SH-SY5Y (cell line): ENCODE measurements around the gene ARFRP1.

Experiments
- GATA2 ChIP-seq: IDR thresholded peaks from 2 replicates; pipeline ENCODE4 v1.6.1; 2011; ENCODE audit warnings: mild to moderate bottlenecking, low read depth, low read length
- GATA3 ChIP-seq: IDR thresholded peaks from 2 replicates; pipeline ENCODE4 v1.6.1; 2011; ENCODE audit warnings: low read depth, mild to moderate bottlenecking, low read length, moderate library complexity

ARFRP1 gene

DNA sequence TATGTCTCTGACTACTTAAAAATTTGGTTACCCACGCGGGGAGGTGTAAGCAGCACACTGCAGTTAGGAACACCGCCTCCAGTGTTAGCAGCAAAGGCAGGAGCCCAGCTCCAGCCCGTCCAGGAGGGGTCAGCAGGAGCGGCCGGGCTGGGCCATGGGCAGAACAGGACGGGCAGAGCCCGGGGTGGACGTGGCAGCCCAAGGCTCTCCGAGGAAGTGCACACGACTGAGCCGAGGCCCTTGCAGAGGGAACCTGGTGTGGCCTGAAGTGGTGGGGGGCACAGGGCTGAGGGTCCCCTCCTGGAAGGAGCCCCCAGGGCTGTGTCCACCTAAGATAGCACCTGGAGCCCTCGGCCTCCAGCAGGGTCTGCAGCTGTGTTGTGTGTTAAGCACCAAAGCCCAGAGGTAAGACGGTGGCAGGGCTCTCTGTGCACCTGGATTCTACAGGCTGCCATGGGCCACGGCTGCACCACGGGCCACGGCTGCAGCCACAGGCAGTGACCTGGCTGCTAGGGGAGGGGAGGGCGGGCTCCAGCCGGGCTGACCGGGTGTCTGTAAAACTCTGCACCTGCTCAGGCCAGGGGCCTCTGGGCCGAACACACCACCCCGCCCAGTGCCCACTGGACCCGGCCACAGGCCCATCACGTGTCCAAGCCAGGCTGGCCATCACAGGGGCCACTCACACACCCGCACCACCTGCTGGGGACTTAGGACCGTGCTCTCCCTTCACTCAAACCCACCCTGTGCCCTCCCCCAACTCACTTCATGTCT lies 38.4 kb upstream of the ARFRP1 start:
- TF ChIP-seq GATA3 (no peak), GATA2 (no peak)

DNA sequence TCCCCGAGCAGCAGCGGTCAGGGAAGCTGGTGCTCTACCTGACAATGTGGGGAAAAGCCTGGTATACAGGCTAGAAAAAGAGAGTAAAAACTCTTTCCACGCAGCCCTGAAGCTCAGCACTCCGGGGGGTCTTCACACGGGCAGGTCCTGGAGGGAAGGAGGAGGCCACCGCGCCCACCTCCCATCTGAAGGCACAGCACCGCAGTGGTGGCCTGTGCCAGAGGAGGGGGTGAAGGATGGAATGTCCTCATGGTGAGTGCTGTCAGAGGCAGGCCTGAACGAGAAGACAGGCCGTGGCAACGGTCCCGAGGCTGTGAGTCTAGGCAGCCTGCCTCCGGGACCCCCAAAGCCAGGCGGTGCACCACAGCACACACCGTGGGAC lies 37.6 kb upstream of the ARFRP1 start:
- no peak for TF ChIP-seq GATA3

DNA sequence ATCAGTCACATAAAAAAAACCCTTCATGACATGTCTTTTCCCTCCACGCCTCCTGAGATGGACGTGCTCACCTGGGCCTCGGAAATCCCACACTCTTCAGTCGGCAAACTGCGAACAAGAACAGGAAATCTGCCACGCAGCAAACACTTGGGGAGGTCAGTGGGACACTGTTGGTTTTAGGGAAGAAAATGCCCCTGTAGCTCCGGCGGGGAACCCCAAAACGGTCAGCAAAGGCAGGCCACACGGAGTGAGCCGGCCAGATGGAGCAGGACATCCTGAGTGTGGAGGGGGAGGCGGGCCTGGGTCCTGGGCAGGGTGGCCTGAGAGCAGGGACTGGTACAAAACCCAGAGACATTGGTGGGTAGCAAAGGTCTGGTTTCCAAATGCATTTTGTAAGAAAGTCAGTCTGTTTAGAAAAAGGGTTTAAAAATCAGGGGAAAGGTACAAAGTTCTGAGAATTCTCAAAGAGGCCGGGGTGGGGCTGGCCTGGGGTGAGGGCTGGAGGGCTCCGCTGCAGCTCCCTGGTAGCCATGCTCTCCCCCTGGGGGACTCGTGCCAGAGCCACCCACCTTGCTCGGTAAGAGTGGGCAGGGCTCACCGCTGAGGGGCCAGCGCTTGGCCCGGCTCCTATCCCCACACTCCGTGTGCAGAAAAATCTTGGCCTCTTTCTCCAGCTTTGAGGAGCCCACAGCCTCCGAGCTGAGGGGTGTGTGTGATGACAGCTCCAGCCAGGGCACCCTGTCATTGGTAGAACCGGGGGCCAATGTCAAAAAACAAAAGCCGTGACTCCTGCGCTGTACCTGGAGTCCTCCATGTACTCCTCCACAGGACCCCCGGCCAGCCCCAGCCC lies 37.0 kb upstream of the ARFRP1 start:
- TF ChIP-seq GATA2, result no peak

DNA sequence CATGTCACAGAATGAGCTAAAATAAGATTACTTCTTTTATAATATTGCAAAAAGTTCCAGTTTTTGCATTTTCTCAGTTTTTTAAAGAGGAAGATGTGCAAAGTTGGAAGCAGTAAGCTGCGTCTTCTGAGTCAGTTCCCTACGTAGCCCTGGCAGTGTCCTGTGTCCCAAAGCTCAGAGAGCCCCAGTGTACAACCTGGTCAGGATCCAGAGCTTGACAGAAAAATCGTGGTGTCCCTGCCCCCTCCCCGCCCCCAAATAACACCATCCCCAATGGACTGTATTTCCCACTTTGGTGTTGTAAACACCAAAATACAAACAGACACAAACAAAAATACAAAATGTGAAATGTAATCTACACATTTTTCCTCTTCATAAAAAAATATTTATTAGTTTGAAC lies 36.4 kb upstream of the ARFRP1 start:
- TF ChIP-seq GATA2 (no peak), GATA3 (no peak)

- no peak for TF ChIP-seq GATA3
Observed at GRCh38 chr20:63743210-63743970, 35.6 kb upstream of the ARFRP1 start.

- TF ChIP-seq GATA2 (no peak), GATA3 (no peak)
Observed at GRCh38 chr20:63742381-63743024, 34.7 kb upstream of the ARFRP1 start.

GRCh38 chr20:63741676-63742380 lies 34.1 kb upstream of the ARFRP1 start:
- no peak for TF ChIP-seq GATA3
- no peak for TF ChIP-seq GATA2

- TF ChIP-seq GATA3 (no peak), GATA2 (no peak)
Observed at GRCh38 chr20:63741354-63741675, 33.5 kb upstream of the ARFRP1 start.

DNA sequence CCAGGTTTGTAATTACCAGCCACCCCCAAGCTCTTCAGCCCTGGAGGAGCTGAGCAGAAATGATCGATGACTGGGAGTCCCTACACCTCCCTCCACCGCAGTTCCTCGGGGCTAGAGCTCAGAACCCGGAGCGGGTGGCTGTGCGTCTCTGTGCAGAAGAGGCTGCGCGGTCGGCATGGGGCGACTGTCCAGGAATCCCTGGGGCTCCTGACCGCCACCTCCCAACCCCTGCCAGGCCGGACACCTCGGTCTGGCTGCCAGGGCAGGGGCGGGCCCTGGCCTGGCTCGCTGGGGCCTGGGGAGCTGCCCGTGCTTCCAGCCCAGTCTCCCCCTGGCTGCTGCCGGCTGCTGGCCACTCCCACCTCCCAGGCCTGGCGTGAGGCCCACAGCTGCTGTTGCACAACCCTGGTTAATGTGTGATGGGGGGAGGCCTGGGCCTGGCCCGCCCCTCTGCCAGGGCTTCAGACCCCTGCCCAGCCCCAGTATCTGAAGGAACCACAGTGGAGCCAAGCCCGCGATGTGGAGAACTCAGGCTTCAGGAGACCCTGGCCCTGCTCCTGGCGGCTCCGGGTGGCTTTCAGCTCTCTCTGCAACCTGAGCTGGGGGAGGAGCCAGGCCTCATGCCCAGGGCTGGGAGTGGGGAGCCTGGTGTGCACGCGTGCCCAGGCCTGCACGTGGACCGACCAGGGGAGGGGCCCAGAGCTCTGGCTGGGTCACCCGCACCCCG lies 33.0 kb upstream of the ARFRP1 start:
- TF ChIP-seq GATA2 (no peak), GATA3 (no peak)

DNA sequence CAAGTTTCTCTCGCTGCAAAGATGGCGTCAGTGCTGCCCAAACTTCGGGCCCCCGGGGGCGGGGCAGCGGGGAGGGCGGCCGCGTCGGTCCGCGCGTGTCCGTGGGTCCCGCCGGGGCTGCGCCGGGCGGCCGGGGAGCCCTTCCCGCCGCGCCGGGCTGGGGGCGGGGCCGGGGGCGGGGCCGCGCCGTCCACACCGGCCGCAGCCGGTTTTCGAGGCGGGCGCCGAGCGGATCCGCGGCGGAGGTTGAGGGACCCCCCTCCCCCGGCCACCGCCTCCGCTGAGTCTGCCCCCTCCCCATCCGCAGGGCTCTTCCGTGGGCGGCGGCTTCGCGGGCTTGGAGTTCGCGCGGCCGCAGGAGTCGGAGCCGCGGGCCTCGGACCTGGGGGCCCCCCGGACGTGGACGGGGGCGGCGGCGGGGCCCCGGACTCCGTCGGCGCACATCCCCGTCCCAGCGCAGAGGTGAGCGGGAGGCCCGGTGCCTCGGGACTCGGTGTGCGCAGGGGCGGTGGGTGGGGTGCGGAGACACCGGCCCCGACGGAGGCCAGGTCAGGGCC lies 32.4 kb upstream of the ARFRP1 start:
- no peak for TF ChIP-seq GATA2

DNA sequence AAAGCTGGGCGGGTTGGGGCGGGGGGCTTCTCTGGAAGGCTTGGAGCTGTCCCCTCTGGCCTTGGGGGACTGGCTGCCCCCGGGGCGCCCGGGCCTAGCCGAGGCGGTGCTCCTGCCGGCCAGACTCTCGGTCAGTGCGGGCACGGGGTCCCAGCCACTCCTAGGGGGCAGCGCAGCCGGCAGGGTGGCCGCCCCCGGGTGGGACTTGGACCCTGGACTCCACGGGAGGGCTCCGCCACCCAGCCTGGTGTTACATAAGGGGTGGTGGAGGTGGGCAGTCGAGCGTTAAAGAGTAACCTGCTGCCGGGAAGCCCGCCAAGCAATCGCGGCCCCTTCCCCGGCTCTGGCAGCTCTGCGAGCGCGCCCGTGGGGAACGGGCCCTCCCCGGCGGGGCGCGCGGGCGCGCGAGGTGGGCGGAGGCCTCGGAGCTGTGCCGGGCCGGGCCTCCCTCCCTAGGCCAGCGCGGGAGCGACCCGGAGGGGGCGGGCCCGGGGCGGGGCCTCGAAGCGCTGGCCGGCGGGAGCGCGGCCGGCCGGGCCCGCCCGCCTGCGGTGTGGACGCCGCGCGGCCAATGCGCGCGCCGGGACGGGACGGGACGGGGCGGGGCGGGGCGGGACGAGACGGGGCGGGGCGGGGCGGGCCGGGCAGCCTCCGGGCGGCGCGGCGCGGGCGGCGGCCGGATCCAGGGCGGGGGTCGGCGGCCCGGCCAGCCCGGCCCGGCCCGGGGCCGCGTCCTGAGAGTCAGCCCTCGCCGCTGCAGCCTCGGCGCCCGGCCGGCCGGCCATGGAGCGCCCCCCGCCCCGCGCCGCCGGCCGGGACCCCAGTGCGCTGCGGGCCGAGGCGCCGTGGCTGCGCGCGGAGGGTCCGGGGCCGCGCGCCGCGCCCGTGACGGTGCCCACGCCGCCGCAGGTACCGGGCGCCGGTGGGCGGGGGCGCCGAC lies 31.6 kb upstream of the ARFRP1 start, which contains the start of gene SLC2A4RG:
Gene SLC2A4RG, plus strand, starts transcription at position 647 of the 940 bp plus-strand sequence. Its CDS starts 137 bp downstream, at position 784.
- TF ChIP-seq GATA2, result no peak
- no peak for TF ChIP-seq GATA3

DNA sequence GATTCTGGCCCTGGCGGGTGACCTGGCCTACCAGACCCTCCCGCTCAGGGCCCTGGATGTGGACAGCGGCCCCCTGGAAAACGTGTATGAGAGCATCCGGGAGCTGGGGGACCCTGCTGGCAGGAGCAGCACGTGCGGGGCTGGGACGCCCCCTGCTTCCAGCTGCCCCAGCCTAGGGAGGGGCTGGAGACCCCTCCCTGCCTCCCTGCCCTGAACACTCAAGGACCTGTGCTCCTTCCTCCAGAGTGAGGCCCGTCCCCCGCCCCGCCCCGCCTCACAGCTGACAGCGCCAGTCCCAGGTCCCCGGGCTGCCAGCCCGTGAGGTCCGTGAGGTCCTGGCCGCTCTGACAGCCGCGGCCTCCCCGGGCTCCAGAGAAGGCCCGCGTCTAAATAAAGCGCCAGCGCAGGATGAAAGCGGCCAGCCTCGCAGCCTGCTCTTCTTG lies 30.9 kb upstream of the ARFRP1 start:
- TF ChIP-seq GATA2, result no peak
- no peak for TF ChIP-seq GATA3
